ENCODE measurements around the gene ADGRB3.

ADGRB3 gene

GRCh38 chr6:69294407-69294806 lies 659.3 kb downstream of the ADGRB3 start:
- H3K4me3 ChIP-seq (ENCODE audit: low read depth, low read length), result no peak overlapping the region
- TF ChIP-seq, protein P1, sequence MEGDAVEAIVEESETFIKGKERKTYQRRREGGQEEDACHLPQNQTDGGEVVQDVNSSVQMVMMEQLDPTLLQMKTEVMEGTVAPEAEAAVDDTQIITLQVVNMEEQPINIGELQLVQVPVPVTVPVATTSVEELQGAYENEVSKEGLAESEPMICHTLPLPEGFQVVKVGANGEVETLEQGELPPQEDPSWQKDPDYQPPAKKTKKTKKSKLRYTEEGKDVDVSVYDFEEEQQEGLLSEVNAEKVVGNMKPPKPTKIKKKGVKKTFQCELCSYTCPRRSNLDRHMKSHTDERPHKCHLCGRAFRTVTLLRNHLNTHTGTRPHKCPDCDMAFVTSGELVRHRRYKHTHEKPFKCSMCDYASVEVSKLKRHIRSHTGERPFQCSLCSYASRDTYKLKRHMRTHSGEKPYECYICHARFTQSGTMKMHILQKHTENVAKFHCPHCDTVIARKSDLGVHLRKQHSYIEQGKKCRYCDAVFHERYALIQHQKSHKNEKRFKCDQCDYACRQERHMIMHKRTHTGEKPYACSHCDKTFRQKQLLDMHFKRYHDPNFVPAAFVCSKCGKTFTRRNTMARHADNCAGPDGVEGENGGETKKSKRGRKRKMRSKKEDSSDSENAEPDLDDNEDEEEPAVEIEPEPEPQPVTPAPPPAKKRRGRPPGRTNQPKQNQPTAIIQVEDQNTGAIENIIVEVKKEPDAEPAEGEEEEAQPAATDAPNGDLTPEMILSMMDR (IDR thresholded peaks at IDR 0.05; ENCODE audit: low read depth, low read length), result no peak

DNA sequence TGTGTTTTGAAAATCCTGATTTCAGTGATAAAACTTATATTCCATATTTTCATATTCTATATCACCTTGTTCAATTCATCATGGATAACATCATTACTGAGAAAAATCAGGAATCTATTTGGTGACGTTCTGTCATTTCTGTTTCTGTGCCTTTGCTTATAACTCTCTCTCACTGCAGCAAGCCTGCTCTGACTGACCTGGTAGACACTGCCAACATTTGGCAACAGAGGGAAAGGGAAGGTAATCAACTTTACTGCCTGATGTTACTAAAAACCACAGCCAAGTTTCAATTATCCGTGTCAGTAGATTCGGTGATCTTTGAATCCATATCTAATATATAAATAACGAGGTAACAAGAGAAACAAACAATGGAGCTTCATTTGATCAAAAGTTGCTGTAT lies 659.8 kb downstream of the ADGRB3 start:
- no peak overlapping the region for H3K4me3 ChIP-seq (ENCODE audit: low read depth, low read length)
- TF ChIP-seq, protein P1 (IDR thresholded peaks at IDR 0.05; ENCODE audit: low read depth, low read length), result no peak

DNA sequence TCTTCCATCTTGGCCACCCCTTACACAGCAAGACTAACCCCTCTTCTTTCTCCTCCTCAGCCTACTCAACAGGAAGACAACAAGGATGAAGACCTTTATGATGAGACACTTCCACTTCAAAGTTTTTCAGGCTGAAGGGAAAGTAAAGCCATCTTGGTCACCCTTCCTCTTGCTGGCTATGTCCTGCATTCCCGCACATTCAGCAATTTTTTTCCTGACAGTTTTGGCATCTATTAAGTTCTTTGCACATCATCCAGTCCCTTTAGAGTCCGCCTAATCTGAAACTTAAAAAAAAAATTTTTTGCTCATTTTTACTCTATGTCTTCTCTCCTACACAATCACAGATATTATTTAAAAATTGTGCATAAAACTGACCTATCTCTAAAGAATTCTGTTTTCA lies 668.3 kb downstream of the ADGRB3 start:
- H3K4me3 ChIP-seq (ENCODE audit: low read depth, low read length), result no peak overlapping the region
- TF ChIP-seq, protein P1 (IDR thresholded peaks at IDR 0.05; ENCODE audit: low read depth, low read length), result no peak

- TF ChIP-seq, protein P1 (IDR thresholded peaks at IDR 0.05; ENCODE audit: low read depth, low read length), result no peak
- H3K4me3 ChIP-seq (ENCODE audit: low read depth, low read length), result no peak overlapping the region
Observed at GRCh38 chr6:69305456-69305855, 670.4 kb downstream of the ADGRB3 start.

DNA sequence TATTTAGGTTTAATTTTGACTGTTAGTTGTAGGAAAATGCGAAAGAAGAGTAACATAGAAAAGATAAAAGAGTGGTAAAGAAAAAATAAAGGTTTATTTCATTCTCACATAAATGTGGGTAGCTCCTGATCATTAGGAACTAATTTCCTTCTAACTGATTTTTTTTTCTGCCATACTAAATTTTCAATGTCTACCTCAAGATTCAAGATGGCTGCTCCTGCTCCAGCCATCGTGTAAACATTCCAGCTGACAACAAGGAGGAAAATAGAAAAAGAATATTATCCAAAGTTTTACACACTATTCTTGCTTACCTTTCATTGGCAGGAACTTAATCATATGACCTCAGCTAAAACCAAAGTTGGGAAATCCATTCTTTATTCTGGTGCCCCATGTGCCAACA lies 673.5 kb downstream of the ADGRB3 start:
- no peak overlapping the region for H3K4me3 ChIP-seq (ENCODE audit: low read depth, low read length)
- TF ChIP-seq, protein P1 (IDR thresholded peaks at IDR 0.05; ENCODE audit: low read depth, low read length), result no peak

GRCh38 chr6:69311888-69312287 lies 676.8 kb downstream of the ADGRB3 start:
- H3K4me3 ChIP-seq (ENCODE audit: low read depth, low read length), result no peak overlapping the region
- TF ChIP-seq, protein P1 (IDR thresholded peaks at IDR 0.05; ENCODE audit: low read depth, low read length), result no peak

- no peak overlapping the region for H3K4me3 ChIP-seq (ENCODE audit: low read depth, low read length)
- TF ChIP-seq, protein P1 (IDR thresholded peaks at IDR 0.05; ENCODE audit: low read depth, low read length), result no peak
Observed at GRCh38 chr6:69314001-69314400, 678.9 kb downstream of the ADGRB3 start.
